Lower leg skin (tissue), 3 donors: ENCODE data around the gene RALGAPA1.

Experiments
- CTCF ChIP-seq, 3 donors: fragments of 450-650 bp; IDR thresholded peaks; one replicate each; pipeline ENCODE4 v1.5.1; 2016; ENCODE audit warnings: antibody characterized with exemption in 3 of 3, mild to moderate bottlenecking in 3 of 3, moderate library complexity in 2 of 3
- POLR2A ChIP-seq, 2 donors: fragments of 450-650 bp; IDR thresholded peaks; one replicate each; pipeline ENCODE4 v1.6.1; 2016 to 2017; ENCODE audit warnings: antibody characterized with exemption in 2 of 2, mild to moderate bottlenecking in 1 of 2, moderate library complexity in 1 of 2

- TF ChIP-seq CTCF (IDR thresholded peaks at IDR 0.05) (no peak), POLR2A (IDR thresholded peaks at IDR 0.05) (no peak)
These were observed 42.9 kb downstream of the RALGAPA1 start for GRCh38 chr14:35766036-35766699.
